ENCODE measurements around the gene CLEC20A. TPM values are rescaled to one million over a fixed set of nuclear protein-coding genes. Genes with fewer than 3 reads are reported as not detected.

Gene CLEC20A
- total and polyA plus RNA-seq, 2 experiments from 2014 or later: not detected

GRCh38 chr1:178472531-178472930 lies 24.2 kb downstream of the CLEC20A start:
- H3K4me3 ChIP-seq: no peak overlapping the region
- H3K4me1 Mint-ChIP-seq: peaks cover 21% of the 10 kb centered on the region
- peaks cover 2% of the 10 kb centered on the region for H3K27me3 Mint-ChIP-seq (ENCODE audit: insufficient read depth, low read depth, poor library complexity)
- H3K4me2 ChIP-seq: no peak overlapping the region
- H3K36me3 Mint-ChIP-seq (ENCODE audit: low read depth): peaks cover 25% of the 10 kb centered on the region
- no peaks in the 10 kb centered on the region for H3K79me2 ChIP-seq (replicated peaks; ENCODE audit: insufficient read depth)
- no peak for ATAC-seq
- H3K9me3 Mint-ChIP-seq: no peaks in the 10 kb centered on the region
- TF ChIP-seq JUNB (IDR thresholded peaks at IDR 0.05; ENCODE audit: unreplicated experiment) (no peak), POLR2AphosphoS5 (IDR thresholded peaks at IDR 0.05; ENCODE audit: low read depth) (no peak), ZNF331 (CRISPR knock-in tag; IDR thresholded peaks at IDR 0.05; ENCODE audit: low read depth) (no peak), ZNF462 (CRISPR knock-in tag; IDR thresholded peaks at IDR 0.05) (no peak), NANOG (IDR thresholded peaks at IDR 0.05; ENCODE audit: borderline replicate concordance) (no peak), STAT1 (IDR thresholded peaks at IDR 0.05; ENCODE audit: unreplicated experiment) (no peak), CREB1 (CRISPR knock-in tag; IDR thresholded peaks at IDR 0.05; ENCODE audit: low read depth) (no peak), REST (IDR thresholded peaks at IDR 0.05; ENCODE audit: unreplicated experiment) (no peak), ZNF114 (CRISPR knock-in tag; IDR thresholded peaks at IDR 0.05) (no peak), CTCF (conservative IDR thresholded peaks at IDR 0.05; ENCODE audit: low read depth in 2 of 2) (no peak), EZH2 (IDR thresholded peaks at IDR 0.05; ENCODE audit: low read depth, unreplicated experiment) (no peak), ETS1 (IDR thresholded peaks at IDR 0.05) (no peak), EZH2phosphoT487 (IDR thresholded peaks at IDR 0.05; ENCODE audit: unreplicated experiment) (no peak)
- H3K27me3 ChIP-seq (ENCODE audit: insufficient read depth): no peaks in the 10 kb centered on the region
- H3F3A ChIP-seq (replicated peaks; ENCODE audit: low read depth): no peaks in the 10 kb centered on the region
- H3K4me1 ChIP-seq (ENCODE audit: insufficient read depth): peaks cover 19% of the 10 kb centered on the region
- peaks cover 22% of the 10 kb centered on the region; the same call in 1 of the 2 replicates for H3K36me3 ChIP-seq (ENCODE audit: insufficient read depth)
- no peak overlapping the region for H3K27ac ChIP-seq (ENCODE audit: low read depth)
- H3K9me2 ChIP-seq (ENCODE audit: insufficient read depth): no peaks in the 10 kb centered on the region
- DNase-seq (ENCODE audit: low spot score): no peak
- H2AFZ ChIP-seq: no peak overlapping the region
- H4K20me1 ChIP-seq (replicated peaks; ENCODE audit: insufficient read depth): peaks cover 3% of the 10 kb centered on the region
- no peak overlapping the region; the same call in none of the 2 replicates for H3K27ac Mint-ChIP-seq
- no peak overlapping the region for H3K4me3 Mint-ChIP-seq

All from GM23338 (cell line).